Measurements from ENCODE around the gene ATRX.
"Not testable (repeated sequence)": the region's sequence is repeated elsewhere in the genome, so short reads cannot be mapped to it uniquely, and the experiment has no call there.

DNA sequence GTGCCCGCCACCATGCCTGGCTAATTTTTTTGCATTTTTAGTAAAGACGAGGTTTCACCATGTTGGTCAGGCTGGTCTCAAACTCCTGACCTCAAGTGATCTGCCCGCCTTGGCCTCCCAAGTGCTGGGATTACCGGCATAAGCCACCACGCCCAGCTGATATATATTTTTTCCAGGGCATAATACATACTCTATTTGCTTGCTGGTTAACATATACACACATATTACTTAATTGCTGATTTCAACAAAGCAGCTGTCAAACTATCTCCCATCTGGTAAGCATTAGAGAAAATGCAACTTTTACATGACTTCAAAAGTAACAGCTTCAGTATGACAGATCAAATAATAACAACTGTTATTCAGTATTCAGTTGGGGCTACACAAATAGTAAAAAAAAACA lies 164.6 kb downstream of the ATRX start:
- TF ChIP-seq, protein P1, sequence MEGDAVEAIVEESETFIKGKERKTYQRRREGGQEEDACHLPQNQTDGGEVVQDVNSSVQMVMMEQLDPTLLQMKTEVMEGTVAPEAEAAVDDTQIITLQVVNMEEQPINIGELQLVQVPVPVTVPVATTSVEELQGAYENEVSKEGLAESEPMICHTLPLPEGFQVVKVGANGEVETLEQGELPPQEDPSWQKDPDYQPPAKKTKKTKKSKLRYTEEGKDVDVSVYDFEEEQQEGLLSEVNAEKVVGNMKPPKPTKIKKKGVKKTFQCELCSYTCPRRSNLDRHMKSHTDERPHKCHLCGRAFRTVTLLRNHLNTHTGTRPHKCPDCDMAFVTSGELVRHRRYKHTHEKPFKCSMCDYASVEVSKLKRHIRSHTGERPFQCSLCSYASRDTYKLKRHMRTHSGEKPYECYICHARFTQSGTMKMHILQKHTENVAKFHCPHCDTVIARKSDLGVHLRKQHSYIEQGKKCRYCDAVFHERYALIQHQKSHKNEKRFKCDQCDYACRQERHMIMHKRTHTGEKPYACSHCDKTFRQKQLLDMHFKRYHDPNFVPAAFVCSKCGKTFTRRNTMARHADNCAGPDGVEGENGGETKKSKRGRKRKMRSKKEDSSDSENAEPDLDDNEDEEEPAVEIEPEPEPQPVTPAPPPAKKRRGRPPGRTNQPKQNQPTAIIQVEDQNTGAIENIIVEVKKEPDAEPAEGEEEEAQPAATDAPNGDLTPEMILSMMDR (IDR thresholded peaks at IDR 0.05): not testable (repeated sequence)
- TF ChIP-seq POLR2A (IDR thresholded peaks at IDR 0.05): not testable (repeated sequence)
